Stimulated activated CD4-positive, alpha-beta T cell treated with anti-CD3 and anti-CD28 coated beads, Interleukin-1b, Interleukin-23, amount 100 ng/mL, for 24 hours (primary cell): ENCODE results near the gene PTPRG.

Experiments used
- DNase-seq, 4 experiments: peaks; one replicate each; pipeline ENCODE4 v3.0.0-alpha.2; 2020; ENCODE audit warnings: low read depth in 4 of 4, low spot score in 1 of 4

Gene PTPRG

DNA sequence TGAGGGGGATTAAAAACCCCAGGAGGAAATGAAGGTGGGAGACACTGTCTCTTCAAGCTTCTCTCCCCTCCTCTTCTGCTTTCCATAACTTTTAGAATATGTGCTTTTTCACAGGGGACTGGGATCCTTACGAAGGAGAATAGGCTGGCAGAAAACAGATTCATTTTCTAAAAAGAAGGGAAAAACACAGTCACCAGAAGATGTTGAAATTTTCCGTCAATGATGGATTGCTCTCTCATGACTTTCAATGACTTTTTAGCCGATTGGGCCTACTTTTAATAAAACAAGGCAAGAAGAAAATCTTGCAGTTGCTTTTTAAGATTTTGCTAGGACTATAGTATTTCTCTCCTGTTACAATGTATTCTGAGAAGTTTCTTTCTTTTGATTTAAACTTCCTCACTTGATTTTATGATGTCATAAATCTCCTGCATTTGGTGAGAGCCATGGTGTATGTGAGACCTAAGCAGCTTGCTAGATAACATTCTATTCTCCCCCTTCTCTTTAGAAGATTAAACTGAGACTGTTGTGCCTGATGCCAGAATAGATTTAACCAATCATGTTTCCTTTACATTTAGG lies 570.7 kb downstream of the PTPRG start:
- DNase-seq: no peak

DNA sequence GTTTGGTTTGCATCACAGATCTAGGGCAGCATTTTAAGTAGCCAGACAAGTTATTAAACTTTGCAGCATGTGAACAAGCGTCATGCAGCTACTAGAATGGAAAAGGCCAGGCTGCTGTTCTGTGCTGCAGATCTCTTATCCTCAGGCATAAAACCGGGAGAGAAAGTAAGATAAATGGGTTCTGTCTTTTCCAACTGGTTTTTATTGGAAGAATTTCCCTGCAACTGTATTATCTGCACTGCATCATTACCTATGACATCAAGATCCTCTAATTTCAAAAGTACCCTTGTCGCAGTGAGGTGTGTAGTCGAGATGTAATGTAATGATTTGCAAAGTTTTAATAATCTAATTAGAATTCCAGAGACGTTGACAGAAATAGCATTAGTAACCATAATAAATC lies 571.6 kb downstream of the PTPRG start:
- DNase-seq: no peak

DNA sequence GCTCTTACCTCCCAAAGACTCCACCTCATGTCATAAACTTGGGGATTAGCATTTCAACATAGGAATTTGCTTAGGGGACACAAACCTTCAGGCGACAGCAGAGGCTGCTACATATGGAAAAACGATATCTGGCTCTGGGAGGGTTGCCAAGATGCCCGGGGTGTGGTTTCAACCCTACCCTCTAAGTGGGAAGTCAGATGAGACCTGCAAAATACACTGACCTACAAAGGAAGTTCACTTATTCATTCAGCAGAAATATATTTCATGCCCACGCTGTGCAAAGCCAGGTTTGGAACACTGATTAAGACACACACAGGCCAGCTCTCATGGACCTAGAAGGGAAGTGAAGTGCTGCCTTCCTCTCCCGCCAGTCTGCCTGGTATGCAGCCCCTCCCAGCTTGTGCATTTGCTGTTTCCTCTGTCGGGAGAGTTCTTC lies 572.7 kb downstream of the PTPRG start:
- no peak for DNase-seq

DNA sequence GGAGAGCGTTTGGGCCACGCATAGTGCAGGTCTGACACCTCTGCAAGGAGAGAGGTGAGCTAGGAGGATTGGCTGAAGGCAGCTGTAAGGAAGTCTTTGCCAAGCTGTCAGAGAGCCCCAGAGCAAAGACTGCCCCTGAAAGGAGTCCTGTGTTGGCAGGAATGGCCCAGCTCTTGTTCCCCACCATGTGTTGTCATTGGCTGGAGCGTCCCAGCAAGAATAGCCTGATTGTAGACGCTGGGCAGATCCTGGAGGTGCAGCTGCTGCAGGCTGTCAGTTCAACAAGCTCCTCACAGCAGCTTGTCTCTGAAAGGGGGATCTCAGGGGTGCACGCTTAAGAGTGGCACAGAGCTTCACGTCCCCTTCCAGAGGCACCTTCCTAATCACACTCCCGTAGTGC lies 574.4 kb downstream of the PTPRG start:
- DNase-seq: no peak

DNA sequence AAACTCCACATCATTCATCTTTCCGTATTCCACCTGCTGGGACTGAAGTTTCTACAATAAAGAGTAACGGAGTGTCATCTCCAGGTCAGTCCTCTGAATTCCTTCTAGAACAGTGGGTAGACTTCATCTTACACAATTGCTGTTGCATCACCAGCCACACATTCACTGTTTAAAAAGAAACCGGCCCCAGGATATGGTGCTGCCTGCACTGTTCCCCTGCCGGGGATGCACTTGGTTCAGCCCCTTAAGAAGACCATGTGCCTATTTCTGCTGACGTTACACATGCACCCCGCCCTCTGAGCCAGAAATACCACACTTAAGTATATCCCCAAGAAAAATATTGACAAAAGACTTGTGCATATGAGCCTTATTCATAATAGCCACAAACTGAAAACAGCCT lies 578.6 kb downstream of the PTPRG start:
- DNase-seq: no peak

DNA sequence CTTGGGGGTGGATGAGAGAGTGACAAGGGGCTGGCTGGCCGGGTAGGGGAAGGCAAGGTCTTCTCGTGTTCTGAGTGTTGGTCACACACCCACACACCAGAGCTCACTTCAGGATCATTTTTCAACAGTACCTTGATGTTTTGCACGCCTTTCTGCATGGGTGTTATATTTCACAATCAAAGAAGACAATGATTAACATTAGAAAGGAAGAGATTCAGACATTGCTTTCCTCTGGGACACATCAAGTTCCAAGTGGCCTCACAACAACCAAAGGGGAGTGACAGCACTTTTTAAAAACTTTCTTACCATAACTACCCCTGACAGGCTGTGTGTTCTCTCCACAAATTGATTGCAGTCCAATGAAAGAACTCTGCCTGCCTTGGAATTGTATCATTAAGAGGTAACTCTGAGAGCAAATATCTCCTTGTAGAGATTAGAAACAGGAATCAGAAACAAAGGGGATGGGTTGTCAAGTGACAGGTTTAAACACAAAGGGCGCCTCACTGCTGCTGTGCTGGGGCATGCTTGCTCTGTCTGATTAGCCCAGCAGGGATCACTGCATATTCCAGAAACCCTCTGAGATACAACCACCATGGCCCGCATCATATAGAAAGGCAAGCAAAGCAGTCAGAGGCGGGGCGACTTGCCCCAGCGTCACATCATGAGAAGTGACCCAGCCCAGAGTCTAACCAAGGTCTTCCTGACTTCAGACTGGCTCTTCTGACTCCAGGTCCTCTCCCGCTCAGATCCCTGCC lies 581.1 kb downstream of the PTPRG start:
- DNase-seq: no peak

DNA sequence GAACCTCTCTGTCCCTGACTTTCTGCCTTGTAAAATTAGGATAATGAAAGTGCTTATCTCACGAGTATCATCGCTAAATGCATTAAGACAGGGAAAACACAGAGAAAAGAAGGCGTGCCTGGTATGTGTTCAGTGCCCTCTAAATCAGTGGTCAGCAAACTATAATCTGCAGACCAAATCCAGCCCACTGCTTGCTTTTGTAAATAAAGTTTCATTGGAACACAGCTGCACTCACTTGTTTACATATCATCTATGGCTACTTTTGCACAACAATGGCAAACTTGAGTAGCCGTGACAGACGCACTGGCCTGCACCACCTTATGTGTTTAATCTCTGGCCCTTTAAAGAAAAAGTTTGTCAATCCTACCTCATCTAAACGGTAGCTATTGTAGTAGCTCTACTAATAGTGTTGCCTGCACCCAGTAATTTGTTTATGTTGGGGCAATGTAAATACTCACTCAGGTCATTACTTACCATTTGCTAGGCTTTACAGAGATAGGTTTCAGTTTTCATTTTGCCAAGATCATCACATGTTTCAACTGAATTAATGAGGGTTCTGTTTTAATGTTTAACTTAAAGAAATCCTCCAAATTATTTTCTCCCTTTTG lies 582.6 kb downstream of the PTPRG start:
- DNase-seq: no peak

DNA sequence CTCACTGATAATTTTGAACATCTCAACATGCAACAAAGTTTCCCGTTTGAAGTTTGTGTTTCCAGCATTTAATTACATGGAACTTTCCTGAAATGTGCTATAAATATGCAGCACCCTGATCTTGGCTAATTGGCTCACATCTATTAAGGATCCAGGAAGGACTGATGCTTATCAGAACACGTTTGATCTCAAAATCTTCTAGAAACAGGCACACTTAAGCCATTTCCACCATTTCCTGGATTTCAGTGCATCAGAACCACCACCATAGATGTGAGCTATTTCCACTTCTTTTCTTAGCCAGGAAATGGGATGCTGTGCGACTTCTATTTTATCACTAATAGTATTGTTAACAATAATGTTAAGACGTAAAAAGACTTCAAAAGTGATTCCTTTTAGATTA lies 583.1 kb downstream of the PTPRG start:
- DNase-seq: no peak

DNA sequence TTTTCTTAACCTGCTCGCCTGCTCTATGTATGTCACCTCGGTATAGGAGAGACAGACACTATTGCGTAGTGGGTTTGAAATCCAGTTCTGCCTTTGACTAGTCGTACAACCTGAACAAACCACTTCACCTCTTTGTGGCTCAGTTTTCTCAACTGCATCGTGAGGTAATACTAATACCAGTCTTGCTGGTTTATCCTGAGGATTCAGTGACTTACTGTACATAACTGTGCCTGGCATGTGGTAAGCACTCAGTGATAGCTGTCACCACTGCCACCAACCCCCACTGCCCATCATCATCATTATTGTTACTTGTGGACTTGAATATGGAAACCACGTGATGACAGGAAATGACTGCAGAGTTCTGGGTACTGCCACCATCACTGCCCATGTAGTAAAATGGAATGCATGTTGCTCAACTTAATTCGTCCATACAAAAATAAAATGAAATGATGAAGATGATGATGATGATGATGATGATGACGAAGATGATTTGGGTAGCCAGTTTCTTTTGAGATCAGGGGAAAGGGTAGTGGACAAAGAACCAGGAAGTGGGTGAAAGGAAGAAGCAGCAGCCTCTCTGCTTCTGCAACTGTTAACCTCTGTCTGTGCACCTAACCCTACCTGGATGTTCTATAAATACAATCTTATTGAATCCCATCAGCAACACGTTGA lies 583.9 kb downstream of the PTPRG start:
- DNase-seq: no peak

DNA sequence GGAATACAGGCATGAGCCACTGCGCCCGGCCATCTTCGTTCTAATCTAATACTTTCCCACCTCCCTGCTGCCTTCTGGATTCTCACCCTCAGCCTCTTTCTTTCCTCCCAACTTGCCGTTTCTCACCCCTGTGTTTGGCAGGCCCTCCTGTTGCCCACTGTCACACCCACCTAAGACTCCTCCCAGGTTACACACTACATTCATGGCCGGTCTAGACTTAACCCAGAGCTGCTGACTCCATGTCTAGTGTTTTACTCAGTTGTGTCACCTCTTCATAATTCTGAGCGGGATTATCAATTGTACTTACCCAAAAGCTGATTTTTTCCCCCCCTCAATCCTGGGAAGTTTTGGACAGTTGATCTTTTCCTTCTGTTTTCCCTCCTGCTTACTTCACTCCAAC lies 588.2 kb downstream of the PTPRG start:
- DNase-seq: no peak

DNA sequence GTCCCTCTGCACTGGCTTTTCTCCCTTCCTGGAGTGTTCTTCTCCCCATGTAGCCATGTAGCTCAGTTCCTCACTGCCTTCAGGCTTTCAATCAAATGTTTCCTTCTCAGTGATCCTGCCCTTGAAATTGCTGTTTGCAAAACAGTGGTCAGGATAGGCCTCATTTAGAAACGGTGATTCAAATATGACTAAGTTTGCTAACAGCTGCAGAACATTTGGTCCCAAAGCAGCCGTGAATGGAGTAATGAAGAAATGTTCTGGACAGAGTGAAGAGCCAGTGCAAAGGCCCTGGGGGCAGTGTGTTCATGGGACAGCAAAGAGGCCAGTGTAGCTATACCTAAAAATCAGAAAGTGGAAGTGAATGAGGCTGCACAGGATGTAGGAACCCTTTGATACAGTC lies 588.6 kb downstream of the PTPRG start:
- no peak for DNase-seq

DNA sequence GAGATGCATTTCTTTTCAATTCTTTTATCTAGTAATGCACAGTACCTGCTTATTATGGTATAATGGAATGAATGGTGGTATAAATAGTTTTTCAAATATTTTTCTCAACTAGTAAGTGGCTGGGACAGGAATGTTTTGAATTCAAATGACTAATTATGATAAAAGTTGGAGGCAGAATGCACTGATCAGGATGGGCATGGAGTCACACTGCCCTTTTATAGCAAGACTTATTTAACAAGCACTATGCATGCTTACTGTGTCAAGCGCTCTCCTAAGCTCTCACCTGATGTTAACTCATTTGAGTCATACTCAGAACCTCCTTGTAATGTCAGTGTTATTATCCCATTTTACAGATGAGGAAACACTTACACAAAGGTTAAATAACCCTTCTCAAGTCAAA lies 590.2 kb downstream of the PTPRG start:
- no peak for DNase-seq

DNA sequence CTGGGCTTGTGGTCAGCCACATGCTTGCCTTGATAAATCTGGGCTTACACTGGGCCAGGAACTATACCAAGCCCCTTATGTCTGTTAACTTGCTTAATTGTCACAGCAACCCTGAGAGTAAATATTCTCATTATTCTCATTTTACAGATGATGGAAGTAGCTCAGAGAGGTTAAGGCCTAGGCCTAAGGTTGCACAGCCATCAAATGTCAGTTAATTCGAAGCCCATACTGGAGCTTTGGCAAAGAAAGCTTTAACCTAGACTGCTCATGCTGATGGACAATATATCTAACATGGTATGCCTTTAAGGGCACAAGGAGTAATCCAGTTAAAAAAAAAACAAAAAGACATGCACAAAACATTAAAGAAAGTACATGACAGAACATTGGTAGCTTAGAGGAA lies 591.9 kb downstream of the PTPRG start:
- no peak for DNase-seq

DNA sequence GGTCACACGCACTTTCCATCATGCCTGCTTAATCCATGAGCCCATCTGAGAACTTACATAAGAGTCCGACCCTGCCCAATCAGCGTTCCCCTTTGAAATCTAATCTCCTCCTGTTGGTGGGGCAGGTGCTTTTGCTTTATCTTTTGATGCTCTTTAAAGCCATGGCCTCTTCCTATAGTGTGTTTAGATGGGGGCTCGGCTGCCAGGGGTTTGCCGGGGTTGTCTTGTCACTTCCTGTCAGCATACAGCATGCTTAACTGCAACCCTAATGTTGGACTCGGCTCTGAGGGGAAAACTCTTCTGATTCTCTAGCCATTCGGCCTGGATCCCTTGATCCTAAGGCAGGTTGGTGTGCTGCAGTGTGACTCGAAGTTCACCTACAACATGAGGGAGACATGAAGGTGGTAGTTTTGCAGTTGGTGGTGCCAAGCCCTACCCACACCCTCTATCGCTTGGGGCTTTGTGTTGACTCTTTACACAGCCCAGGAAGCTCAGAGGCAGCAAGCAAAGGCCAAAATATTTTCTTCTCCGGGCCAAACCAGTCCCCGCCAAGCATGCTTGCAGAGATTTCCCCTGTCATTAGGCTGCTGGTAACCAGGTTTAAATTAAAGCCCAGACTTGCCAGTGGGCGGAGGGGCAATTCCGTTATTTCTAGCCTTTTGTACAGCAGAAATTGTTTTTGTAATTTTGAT lies 593.2 kb downstream of the PTPRG start:
- DNase-seq: no peak

DNA sequence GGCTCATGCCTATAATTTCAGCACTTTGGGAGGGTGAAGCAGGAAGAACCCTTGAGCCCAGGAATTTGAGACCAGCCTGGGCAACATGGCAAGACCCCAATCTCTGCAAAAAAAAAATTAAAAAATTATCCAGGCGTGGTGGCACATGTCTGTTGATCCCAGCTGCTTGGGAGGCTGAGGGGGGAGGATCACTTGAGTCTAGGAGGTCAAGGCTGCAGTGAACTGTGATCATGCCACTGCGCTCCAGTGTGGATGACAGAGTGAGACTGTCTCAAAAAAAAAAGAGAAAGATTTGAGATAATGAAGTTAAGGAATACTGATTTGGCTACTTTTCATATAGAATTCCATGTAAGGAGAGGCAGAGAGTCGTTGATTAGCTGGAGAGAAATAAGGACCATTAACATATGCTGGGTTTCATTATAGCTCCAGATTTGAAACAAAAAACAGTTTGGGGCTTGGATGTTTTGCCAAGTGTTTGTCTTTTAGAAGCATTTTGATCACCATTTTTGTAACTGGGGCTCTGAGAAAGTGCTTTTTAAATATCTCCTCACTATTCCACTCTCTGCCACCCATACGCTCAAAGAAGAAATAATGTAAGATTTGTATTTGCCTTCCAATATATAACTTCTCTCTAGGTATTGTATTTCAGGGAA lies 597.8 kb downstream of the PTPRG start:
- DNase-seq: no peak

DNA sequence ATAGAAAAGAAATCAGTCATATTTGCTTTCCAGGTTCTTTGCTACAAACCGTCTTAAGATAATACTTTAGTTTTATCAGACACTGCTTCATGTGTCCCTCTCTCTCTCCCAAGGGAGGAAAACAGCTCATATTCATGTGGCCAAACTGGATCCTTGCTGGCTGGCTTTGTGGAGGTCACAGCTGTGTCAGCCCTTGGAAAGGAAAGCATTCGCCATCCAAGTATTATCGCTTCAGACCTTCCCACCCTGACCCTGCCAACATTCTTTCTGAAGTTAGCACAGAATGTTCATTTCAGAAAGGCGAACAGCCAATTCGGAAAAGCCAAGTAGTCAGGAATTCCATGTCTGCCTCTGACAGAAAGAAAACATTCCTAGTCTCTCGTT lies 598.3 kb downstream of the PTPRG start:
- DNase-seq: no peak

DNA sequence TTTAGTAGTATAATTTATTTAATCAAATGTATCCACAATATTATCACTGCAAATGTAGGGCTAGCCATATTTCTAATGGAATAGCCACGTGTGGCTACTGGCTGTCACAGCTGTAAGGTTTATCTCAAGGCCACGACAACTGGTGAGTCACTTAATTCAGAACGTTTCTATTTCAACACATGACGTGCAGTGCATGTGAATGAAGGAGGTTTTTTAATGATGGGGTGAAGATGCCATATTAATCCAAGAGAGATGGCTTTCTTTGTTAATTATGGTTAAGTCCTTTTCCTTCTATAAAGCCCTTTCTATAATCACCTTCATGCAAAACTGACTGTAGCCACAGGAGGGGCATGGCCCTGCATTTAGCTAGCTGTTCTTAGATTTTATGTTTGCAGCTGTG lies 600.0 kb downstream of the PTPRG start:
- DNase-seq: no peak

DNA sequence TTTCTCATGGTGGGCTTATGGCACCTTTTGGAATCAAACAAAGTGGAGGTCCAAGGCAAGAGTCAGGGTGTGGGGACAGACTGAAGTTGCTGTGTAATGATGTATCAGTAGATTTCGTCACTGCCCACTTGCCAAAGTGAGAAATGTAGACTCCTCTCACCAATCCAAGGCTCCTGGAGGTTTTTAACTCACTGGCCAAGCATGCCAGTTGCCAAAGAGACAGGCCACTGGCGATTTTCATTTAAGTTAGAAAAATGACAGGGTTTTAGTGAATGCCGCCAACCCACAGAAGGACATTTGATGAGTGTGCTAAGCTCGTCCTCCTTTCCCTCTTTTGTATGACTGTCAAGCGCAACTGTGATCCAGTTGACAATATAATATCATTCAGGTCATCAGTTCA lies 602.8 kb downstream of the PTPRG start:
- DNase-seq: no peak

DNA sequence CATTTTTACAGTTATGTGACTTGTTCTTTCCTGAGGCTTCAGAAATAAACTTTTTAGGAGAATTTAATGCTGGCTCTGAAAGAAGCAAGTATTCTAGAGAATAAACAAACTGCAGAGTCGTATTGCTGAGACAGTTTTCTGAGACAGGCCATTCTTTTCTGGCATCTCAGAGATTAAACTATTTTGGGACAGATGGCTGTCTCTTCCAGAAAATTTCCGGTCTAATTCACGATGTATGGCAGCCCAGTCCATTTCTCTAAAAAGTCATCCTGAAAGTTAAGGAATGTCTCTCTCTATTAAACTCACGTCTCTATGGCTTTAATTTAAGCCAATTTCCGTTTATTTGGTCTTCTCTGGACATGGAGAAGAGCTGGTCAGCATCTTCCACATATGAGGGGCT lies 603.4 kb downstream of the PTPRG start:
- DNase-seq: no peak

DNA sequence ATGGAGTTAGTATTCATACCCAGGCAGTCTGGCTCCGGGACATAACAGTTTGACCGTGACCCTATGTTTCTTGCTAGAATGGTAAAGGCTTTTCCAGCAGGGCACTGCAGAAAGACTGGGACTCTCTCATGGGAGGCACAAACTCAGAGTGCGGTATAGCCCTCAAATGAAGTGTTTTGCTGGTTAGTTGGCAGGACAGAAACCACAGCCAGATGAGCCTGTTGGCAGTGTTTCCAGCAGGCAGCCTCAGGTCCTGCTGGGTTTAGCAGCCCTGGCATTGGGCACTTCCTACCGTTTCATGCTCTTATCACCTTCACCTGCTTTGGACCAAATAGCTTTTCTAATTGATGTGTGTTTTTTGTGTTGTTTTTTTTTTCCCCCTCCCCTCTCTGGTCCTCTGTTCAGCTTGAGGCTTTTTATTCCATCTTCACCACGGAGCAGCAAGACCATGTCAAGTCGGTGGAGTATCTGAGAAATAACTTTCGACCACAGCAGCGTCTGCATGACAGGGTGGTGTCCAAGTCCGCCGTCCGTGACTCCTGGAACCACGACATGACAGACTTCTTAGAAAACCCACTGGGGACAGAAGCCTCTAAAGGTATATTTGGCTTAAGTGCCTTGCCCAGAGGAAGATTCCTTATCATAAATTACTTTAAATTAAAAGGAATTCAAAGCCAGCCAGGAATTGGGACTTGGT lies 606.3 kb downstream of the PTPRG start:
- DNase-seq: no peak

DNA sequence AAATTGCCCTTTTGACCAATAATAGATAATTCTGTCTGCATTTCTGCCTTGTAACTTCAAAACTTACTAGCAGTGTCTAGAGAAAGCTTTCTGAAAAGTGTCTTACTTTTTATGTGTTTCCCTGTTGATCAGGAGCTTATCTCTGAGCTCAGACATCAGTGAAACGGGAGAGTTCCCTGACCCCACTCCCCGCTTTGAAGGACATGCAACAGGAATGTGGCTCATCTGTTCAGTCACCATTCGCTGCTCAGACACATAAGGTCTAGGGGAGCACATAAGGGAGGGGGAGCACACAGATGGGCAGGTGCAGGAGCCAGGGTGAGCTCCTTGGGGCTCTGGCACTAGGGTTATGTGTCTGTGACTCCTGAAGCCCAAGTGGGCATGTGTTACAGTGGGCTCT lies 607.0 kb downstream of the PTPRG start:
- no peak for DNase-seq
